ENCODE data around the gene PEPD.

GRCh38 chr19:33554821-33555220 is 33.2 kb upstream of the PEPD start:
- TF ChIP-seq ZBTB33 (IDR thresholded peaks at IDR 0.05; ENCODE audit: extremely low read depth, insufficient replicate concordance, low read length), result no peak
- no peak for TF ChIP-seq SRF (IDR thresholded peaks at IDR 0.05; ENCODE audit: low read depth)
- no peak for TF ChIP-seq CTCF (IDR thresholded peaks at IDR 0.05 in 2 of 3, conservative IDR thresholded peaks at IDR 0.05 in 1 of 3; ENCODE audit: borderline replicate concordance in 1 of 3, insufficient read depth in 1 of 3, low read depth in 2 of 3, low read length in 2 of 3)
- no peak for TF ChIP-seq POLR2A (IDR thresholded peaks at IDR 0.05; ENCODE audit: borderline replicate concordance, extremely low read depth, insufficient read depth, insufficient read length)
- TF ChIP-seq REST (IDR thresholded peaks at IDR 0.05; ENCODE audit: low read depth), result no peak
- TF ChIP-seq EZH2 (IDR thresholded peaks at IDR 0.05), result no peak
- TF ChIP-seq ZNF274 (IDR thresholded peaks at IDR 0.05; ENCODE audit: low read depth, low read length), result no peak
- TF ChIP-seq MAX (IDR thresholded peaks at IDR 0.05), result no peak
- TF ChIP-seq FOSL1 (IDR thresholded peaks at IDR 0.05; ENCODE audit: low read depth), result no peak
- no peak for TF ChIP-seq CEBPB (IDR thresholded peaks at IDR 0.05; ENCODE audit: low read depth)
- TF ChIP-seq SIN3A (IDR thresholded peaks at IDR 0.05; ENCODE audit: low read depth), result no peak
- TF ChIP-seq ZFX (IDR thresholded peaks at IDR 0.05), result no peak
- TF ChIP-seq YY1 (IDR thresholded peaks at IDR 0.05; ENCODE audit: extremely low read depth, insufficient replicate concordance, low read depth, low read length), result no peak
- TF ChIP-seq EZH2phosphoT487 (IDR thresholded peaks at IDR 0.05; ENCODE audit: borderline replicate concordance), result no peak

Measured in HCT116 (cell line).